HG03432 (cell line): ENCODE measurements around the gene NUDT1.

ENCODE experiments used
- ATAC-seq: cut with Tn5 transposase; IDR thresholded peaks from one replicate; pipeline ENCODE4 v1.9.1; 2021; ENCODE audit warnings: mild to moderate bottlenecking, moderate library complexity; ENCODE audit not compliant: unreplicated experiment

The NUDT1 gene

GRCh38 chr7:2247141-2247995 is 5.3 kb downstream of the NUDT1 start:
- no peak for ATAC-seq

GRCh38 chr7:2248984-2249694 is 7.1 kb downstream of the NUDT1 start:
- peak; percentile 40 for ATAC-seq

GRCh38 chr7:2249744-2250323 is 7.8 kb downstream of the NUDT1 start:
- no peak for ATAC-seq

GRCh38 chr7:2251381-2251780 is 9.4 kb downstream of the NUDT1 start:
- ATAC-seq = no peak

GRCh38 chr7:2251841-2252771 is 10.1 kb downstream of the NUDT1 start:
- no peak for ATAC-seq

- no peak for ATAC-seq
Measured at GRCh38 chr7:2253021-2253420, 11.0 kb downstream of the NUDT1 start.

- no peak for ATAC-seq
Measured at GRCh38 chr7:2253525-2254244, 11.7 kb downstream of the NUDT1 start.

GRCh38 chr7:2254429-2255144 is 12.6 kb downstream of the NUDT1 start:
- no peak for ATAC-seq

- ATAC-seq = no peak
Measured at GRCh38 chr7:2255145-2256139, 13.4 kb downstream of the NUDT1 start.

GRCh38 chr7:2256306-2257045 is 14.4 kb downstream of the NUDT1 start:
- ATAC-seq = no peak

- ATAC-seq = no peak
Measured at GRCh38 chr7:2257046-2257551, 15.1 kb downstream of the NUDT1 start.

- no peak for ATAC-seq
Measured at GRCh38 chr7:2257651-2258050, 15.6 kb downstream of the NUDT1 start.

- peak; percentile 83 for ATAC-seq
Measured at GRCh38 chr7:2258661-2259365, 16.8 kb downstream of the NUDT1 start.

- ATAC-seq = no peak
Measured at GRCh38 chr7:2259480-2259879, 17.5 kb downstream of the NUDT1 start.

- ATAC-seq = no peak
Measured at GRCh38 chr7:2260820-2261219, 18.8 kb downstream of the NUDT1 start.

GRCh38 chr7:2261611-2262010 is 19.6 kb downstream of the NUDT1 start:
- no peak for ATAC-seq

- no peak for ATAC-seq
Measured at GRCh38 chr7:2263176-2263575, 21.1 kb downstream of the NUDT1 start.
